Measurements from ENCODE around the gene PLCXD1.
"Not testable (repeated sequence)": the region's sequence is repeated elsewhere in the genome, so short reads cannot be mapped to it uniquely, and the experiment has no call there.

PLCXD1 gene

GRCh38 chrX:258291-259040, 22.7 kb upstream of the PLCXD1 start:
- peaks cover 7% of the 10 kb centered on the region for H3K9me3 Mint-ChIP-seq
- H3K27me3 Mint-ChIP-seq (ENCODE audit: low read depth, poor library complexity): no peaks in the 10 kb centered on the region
- no peak overlapping the region for H3K4me3 Mint-ChIP-seq
- no peaks in the 10 kb centered on the region for H3K36me3 Mint-ChIP-seq (ENCODE audit: low read depth)
- TF ChIP-seq CTCF (IDR thresholded peaks at IDR 0.05): no peak
- peaks cover 22% of the 10 kb centered on the region for H3K4me1 Mint-ChIP-seq
- no peak for DNase-seq
- H3K27ac Mint-ChIP-seq: no peak overlapping the region

DNA sequence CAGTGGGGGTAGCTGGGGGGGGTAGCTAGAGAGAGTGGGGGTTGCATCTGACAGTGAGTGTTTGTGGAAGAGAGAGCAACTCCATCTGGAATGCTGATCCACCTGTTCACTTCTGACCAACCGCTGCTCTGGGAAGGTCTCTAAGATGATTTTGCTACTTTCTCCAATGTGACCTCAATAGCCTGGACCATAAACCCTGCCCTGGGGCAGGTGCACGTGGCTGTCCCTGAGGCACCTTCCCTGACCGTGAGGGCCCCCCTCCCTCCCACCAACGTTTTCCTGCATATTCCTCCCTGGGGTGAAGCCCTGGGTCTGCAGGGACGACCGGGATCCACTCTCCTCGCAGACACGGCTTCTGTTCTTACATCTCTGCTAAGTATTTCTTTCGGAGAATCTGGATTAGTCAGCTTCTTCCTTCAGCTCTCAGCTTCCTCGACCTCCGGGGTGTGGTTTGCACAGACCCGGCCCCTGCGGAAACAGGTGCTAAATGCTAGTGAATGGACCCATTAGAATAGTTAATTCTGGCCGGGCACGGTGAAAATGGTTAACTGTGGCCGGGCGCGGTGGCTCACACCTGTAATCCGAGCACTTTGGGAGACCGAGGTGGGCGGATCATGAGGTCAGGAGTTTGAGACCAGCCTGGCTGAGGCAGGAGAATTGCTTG, 21.4 kb upstream of the PLCXD1 start:
- Mint-ChIP-seq H3K27ac (no peak overlapping the region), H3K4me1 (peaks cover 30% of the 10 kb centered on the region), H3K4me3 (no peak overlapping the region), H3K36me3 (ENCODE audit: low read depth) (no peaks in the 10 kb centered on the region), H3K9me3 (no peaks in the 10 kb centered on the region), H3K27me3 (ENCODE audit: low read depth, poor library complexity) (no peaks in the 10 kb centered on the region)
- no peak for DNase-seq
- no peak for TF ChIP-seq CTCF (IDR thresholded peaks at IDR 0.05)

DNA sequence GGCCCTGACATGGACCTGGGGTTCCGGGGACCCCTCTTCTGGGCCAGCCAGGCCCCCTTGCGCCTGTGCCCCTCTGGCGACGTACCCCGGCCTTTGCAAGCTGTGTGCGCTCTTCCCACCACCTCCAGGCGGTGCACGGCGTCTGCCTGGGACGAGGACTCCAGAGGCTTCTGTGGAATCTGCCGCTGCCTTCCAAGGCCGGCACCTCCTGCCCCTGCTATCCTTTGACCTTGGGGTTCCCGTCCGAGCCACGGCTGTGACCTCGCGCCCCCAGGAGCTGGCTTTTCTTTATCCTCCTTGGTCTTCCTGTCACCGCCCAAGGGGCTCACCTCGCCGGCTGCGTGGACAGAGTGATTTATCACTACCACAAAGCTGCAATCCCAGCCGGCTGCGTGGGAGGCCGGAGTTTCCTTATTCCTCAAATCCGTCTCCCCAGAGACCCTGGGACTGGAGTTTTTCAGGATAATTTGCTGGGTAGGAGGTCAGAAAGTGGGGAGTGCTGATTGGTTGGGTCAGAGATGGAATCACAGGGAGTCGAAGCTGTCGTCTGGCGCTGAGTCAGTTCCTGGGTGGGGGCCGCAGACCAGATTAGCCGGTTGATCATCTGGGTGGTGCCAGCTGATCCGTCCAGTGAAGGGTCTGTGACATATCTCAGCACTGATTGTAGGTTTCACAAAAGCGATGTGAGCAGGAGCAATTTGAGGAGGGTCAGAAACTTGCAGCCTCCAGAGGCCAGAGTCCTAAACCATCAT, 19.8 kb upstream of the PLCXD1 start:
- H3K4me3 Mint-ChIP-seq: peak overlapping the region; percentile 8
- DNase-seq: peak; percentile 72
- no peaks in the 10 kb centered on the region for H3K36me3 Mint-ChIP-seq (ENCODE audit: low read depth)
- peaks cover 34% of the 10 kb centered on the region for H3K4me1 Mint-ChIP-seq
- no peak for TF ChIP-seq CTCF (IDR thresholded peaks at IDR 0.05)
- H3K27me3 Mint-ChIP-seq (ENCODE audit: low read depth, poor library complexity): peaks cover 5% of the 10 kb centered on the region
- H3K27ac Mint-ChIP-seq: peak overlapping the region; percentile 18
- no peaks in the 10 kb centered on the region for H3K9me3 Mint-ChIP-seq

GRCh38 chrX:261919-262352, 19.2 kb upstream of the PLCXD1 start:
- Mint-ChIP-seq H3K4me1 (peaks cover 34% of the 10 kb centered on the region), H3K9me3 (no peaks in the 10 kb centered on the region), H3K27me3 (ENCODE audit: low read depth, poor library complexity) (peaks cover 11% of the 10 kb centered on the region), H3K36me3 (ENCODE audit: low read depth) (no peaks in the 10 kb centered on the region), H3K27ac (peak overlapping the region; percentile 18), H3K4me3 (no peak overlapping the region)
- no peak for TF ChIP-seq CTCF (IDR thresholded peaks at IDR 0.05)
- DNase-seq: no peak

GRCh38 chrX:262381-262909, 18.7 kb upstream of the PLCXD1 start:
- peaks cover 16% of the 10 kb centered on the region for H3K27me3 Mint-ChIP-seq (ENCODE audit: low read depth, poor library complexity)
- no peaks in the 10 kb centered on the region for H3K36me3 Mint-ChIP-seq (ENCODE audit: low read depth)
- no peak for DNase-seq
- no peak for TF ChIP-seq CTCF (IDR thresholded peaks at IDR 0.05)
- no peak overlapping the region for H3K4me3 Mint-ChIP-seq
- no peaks in the 10 kb centered on the region for H3K9me3 Mint-ChIP-seq
- H3K4me1 Mint-ChIP-seq: peaks cover 34% of the 10 kb centered on the region
- H3K27ac Mint-ChIP-seq: no peak overlapping the region

- H3K4me1 Mint-ChIP-seq: peaks cover 34% of the 10 kb centered on the region
- not testable (repeated sequence) for H3K36me3 Mint-ChIP-seq (ENCODE audit: low read depth); H3K9me3 Mint-ChIP-seq; H3K4me3 Mint-ChIP-seq; H3K27ac Mint-ChIP-seq; DNase-seq
- H3K27me3 Mint-ChIP-seq (ENCODE audit: low read depth, poor library complexity): peaks cover 17% of the 10 kb centered on the region
Observed at GRCh38 chrX:264006-264405, 17.2 kb upstream of the PLCXD1 start.

Data from nephron progenitor cell (in vitro differentiated cells).